ENCODE measurements around the gene WNT10A. TPM values are rescaled to one million over a fixed set of nuclear protein-coding genes. Genes with fewer than 3 reads are reported as not detected.
"Not testable (repeated sequence)": the region's sequence is repeated elsewhere in the genome, so short reads cannot be mapped to it uniquely, and the experiment has no call there.

WNT10A gene
- total RNA-seq, 1 donor from 2014 or later, result 2.5 TPM

DNA sequence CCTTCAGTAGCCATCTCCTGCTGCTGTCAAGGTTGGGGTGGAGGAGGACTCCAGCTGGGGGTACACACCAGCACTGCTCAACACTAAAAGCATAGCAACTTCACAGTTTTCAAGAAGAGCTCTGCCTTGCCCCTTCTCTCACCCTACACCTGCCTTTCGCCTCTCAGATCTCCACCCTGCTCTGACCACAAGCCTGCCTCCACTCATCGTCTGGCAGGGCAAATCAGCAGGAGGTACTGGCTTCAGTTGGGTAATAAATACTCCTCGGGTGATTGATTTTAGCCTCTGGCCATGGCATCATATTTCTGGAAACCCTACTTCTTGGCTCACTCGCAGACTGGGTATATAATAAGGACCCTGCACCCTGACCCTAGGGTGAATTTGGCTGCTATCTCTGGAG lies 46.0 kb upstream of the WNT10A start:
- peaks cover 33% of the 10 kb centered on the region for H3K4me1 ChIP-seq
- intact Hi-C loops (cut with DNase I), result no loop called here
- DNase-seq (ENCODE audit: extremely low spot score in 2 of 2), result no peak
- H3K9me3 ChIP-seq, result no peaks in the 10 kb centered on the region
- no peaks in the 10 kb centered on the region for H3K27me3 ChIP-seq
- no peak overlapping the region for H3K4me3 ChIP-seq
- TF ChIP-seq, protein P1, sequence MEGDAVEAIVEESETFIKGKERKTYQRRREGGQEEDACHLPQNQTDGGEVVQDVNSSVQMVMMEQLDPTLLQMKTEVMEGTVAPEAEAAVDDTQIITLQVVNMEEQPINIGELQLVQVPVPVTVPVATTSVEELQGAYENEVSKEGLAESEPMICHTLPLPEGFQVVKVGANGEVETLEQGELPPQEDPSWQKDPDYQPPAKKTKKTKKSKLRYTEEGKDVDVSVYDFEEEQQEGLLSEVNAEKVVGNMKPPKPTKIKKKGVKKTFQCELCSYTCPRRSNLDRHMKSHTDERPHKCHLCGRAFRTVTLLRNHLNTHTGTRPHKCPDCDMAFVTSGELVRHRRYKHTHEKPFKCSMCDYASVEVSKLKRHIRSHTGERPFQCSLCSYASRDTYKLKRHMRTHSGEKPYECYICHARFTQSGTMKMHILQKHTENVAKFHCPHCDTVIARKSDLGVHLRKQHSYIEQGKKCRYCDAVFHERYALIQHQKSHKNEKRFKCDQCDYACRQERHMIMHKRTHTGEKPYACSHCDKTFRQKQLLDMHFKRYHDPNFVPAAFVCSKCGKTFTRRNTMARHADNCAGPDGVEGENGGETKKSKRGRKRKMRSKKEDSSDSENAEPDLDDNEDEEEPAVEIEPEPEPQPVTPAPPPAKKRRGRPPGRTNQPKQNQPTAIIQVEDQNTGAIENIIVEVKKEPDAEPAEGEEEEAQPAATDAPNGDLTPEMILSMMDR (IDR thresholded peaks at IDR 0.05), result no peak
- no peaks in the 10 kb centered on the region for H3K36me3 ChIP-seq
- H3K27ac ChIP-seq, result no peak overlapping the region

DNA sequence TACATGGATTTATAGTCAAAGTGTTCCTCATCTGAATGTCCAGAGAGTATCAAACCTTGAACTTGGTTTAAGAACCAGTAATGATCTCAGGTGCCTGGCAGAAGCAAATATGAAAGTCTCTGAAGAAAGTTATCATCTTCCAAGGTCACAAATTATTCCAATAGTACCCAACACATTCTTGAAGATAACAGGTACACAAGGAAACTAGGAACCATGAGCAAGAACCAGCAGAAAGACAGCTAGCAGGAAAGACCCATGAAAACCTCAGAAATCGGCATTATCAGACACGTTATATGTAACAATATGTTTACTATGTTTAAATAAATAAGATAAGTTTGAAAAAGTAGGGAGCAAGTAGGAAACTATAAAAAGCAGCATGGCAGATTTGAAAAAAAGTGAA lies 43.2 kb upstream of the WNT10A start:
- intact Hi-C loops (cut with DNase I), result no loop called here
- no peaks in the 10 kb centered on the region for H3K27me3 ChIP-seq
- H3K9me3 ChIP-seq, result no peaks in the 10 kb centered on the region
- DNase-seq (ENCODE audit: extremely low spot score in 2 of 2), result no peak
- TF ChIP-seq POLR2AphosphoS5 (IDR thresholded peaks at IDR 0.05; ENCODE audit: insufficient read depth in 1 of 2, low read depth in 1 of 2), result no peak
- TF ChIP-seq, protein P1 (IDR thresholded peaks at IDR 0.05), result no peak
- TF ChIP-seq POLR2A (IDR thresholded peaks at IDR 0.05), result no peak
- H3K27ac ChIP-seq, result no peak overlapping the region
- H3K36me3 ChIP-seq, result no peaks in the 10 kb centered on the region
- H3K4me1 ChIP-seq, result peaks cover 11% of the 10 kb centered on the region
- no peak overlapping the region for H3K4me3 ChIP-seq

DNA sequence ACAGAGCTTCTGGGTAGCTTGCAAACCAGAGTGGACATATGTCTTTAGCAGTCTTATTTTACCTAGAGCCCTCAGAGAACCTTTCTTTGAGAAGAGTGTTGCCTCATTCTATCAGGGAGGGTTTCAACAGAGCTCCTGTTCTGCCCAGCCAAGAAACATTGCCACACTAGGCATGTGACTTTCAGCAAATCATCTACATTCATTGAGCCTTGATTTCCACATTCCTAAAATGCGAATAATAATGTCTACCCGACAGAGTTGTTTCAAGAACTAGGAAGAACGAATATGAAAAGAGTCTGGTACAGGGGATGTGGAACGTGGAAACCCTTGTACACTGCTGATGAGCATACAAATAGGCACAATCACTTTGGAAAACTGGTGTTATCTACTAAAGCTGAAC lies 41.2 kb upstream of the WNT10A start:
- no peak overlapping the region for H3K27ac ChIP-seq
- no peaks in the 10 kb centered on the region for H3K27me3 ChIP-seq
- intact Hi-C loops (cut with DNase I), result no loop called here
- TF ChIP-seq, protein P1 (IDR thresholded peaks at IDR 0.05), result no peak
- TF ChIP-seq POLR2AphosphoS5 (IDR thresholded peaks at IDR 0.05; ENCODE audit: insufficient read depth in 1 of 2, low read depth in 1 of 2) (no peak), POLR2A (IDR thresholded peaks at IDR 0.05) (no peak)
- DNase-seq (ENCODE audit: extremely low spot score in 2 of 2), result no peak
- no peak overlapping the region for H3K4me3 ChIP-seq
- H3K9me3 ChIP-seq, result no peaks in the 10 kb centered on the region
- no peaks in the 10 kb centered on the region for H3K4me1 ChIP-seq
- no peaks in the 10 kb centered on the region for H3K36me3 ChIP-seq

DNA sequence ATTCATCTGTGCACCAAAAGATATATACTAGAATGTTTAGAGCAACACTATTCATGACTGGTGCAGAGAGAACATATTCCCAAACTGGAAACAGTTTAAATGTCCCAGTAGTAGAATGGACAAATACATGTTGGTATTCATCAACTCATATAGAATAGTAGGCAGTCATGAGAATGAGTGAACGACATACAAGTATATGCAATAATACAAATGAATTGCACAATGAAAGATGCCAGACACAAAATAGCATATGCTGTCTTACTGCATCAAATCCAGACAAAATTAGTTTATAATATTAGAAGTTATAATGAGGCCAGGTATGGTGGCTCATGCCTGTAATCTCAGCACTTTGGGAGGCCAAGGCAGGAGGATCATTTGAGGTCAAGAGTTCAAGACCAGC lies 40.8 kb upstream of the WNT10A start:
- Histone ChIP-seq H3K27ac (no peak overlapping the region), H3K27me3 (no peaks in the 10 kb centered on the region), H3K36me3 (no peaks in the 10 kb centered on the region), H3K4me3 (no peak overlapping the region), H3K4me1 (no peaks in the 10 kb centered on the region), H3K9me3 (no peaks in the 10 kb centered on the region)
- no peak for DNase-seq (ENCODE audit: extremely low spot score in 2 of 2)
- TF ChIP-seq POLR2AphosphoS5 (IDR thresholded peaks at IDR 0.05; ENCODE audit: insufficient read depth in 1 of 2, low read depth in 1 of 2), result no peak
- TF ChIP-seq, protein P1 (IDR thresholded peaks at IDR 0.05), result no peak
- intact Hi-C loops (cut with DNase I), result no loop called here

DNA sequence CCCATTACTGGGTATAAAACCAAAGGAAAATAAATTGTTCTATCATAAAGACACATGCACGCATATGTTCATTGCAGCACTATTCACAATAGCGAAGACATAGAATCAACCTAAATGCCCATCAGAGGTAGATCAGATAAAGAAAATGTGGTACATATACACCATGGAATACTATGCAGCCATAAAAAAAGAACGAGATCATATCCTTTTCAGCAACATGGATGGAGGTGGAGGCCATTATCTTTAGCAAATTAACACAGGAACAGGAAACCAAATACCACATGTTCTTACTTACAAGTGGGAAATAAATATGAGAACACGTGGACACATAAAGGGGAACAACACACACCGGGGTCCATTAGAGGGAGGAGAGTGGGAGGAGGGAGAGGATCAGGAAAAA lies 36.3 kb upstream of the WNT10A start:
- intact Hi-C loops (cut with DNase I); H3K4me3 ChIP-seq; H3K27ac ChIP-seq; H3K9me3 ChIP-seq; H3K4me1 ChIP-seq; H3K27me3 ChIP-seq; DNase-seq (ENCODE audit: extremely low spot score in 2 of 2); H3K36me3 ChIP-seq: not testable (repeated sequence)

DNA sequence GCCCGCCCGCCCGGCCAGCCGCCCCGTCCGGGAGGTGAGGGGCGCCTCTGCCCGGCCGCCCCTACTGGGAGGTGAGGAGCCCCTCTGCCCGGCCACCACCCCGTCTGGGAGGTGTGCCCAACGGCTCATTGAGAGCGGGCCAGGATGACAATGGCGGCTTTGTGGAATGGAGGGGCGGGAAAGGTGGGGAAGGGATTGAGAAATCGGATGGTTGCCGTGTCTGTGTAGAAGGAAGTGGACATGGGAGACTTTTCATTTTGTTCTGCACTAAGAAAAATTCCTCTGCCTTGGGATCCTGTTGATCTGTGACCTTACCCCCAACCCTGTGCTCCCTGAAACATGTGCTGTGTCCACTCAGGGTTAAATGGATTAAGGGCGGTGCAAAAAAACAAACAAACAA lies 33.7 kb upstream of the WNT10A start:
- intact Hi-C loops (cut with DNase I), result loop anchor here (5.0 kb wide), 1 partner anchor 135 kb away; the partner anchor contains the start of gene TTLL4

More for the DNA sequence above, 33.7 kb upstream of the WNT10A start:
- H3K27ac ChIP-seq; H3K9me3 ChIP-seq; H3K4me1 ChIP-seq; H3K4me3 ChIP-seq; DNase-seq (ENCODE audit: extremely low spot score in 2 of 2); H3K36me3 ChIP-seq; H3K27me3 ChIP-seq: not testable (repeated sequence)

Measured in vagina (tissue), 2 donors.